Calu3 (cell line): Measurements from ENCODE around the gene NCF4. TPM values are rescaled to one million over a fixed set of nuclear protein-coding genes. Genes with fewer than 3 reads are reported as not detected.

Source experiments
- BruUV-seq: library from RNA; stranded (reverse); fragments of 400-500 nt; replicated peaks from 2 replicates; lab custom pipeline; 2021; lab: Mats Ljungman, UMichigan
- CTCF ChIA-PET: fragments of 300-600 bp; sonication (Branson Sonifier 250); formaldehyde crosslinking; loops from one replicate; lab custom pipeline; 2022; ENCODE audit warnings: antibody characterized with exemption; lab: Charles Lee
- DNase-seq: peaks from one replicate; pipeline ENCODE4 v3.0.0; 2022
- H3K27ac Mint-ChIP-seq: one replicate; pipeline ENCODE4 v1.8.0; 2022; ENCODE audit warnings: mixed read lengths; ENCODE audit not compliant: unreplicated experiment
- H3K27me3 Mint-ChIP-seq: one replicate; pipeline ENCODE4 v1.8.0; 2022; ENCODE audit warnings: mixed read lengths; ENCODE audit not compliant: unreplicated experiment
- H3K36me3 Mint-ChIP-seq: one replicate; pipeline ENCODE4 v1.8.0; 2022; ENCODE audit warnings: mild to moderate bottlenecking, moderate library complexity, mixed read lengths; ENCODE audit not compliant: insufficient read depth, unreplicated experiment
- H3K4me1 Mint-ChIP-seq: one replicate; pipeline ENCODE4 v1.8.0; 2022; ENCODE audit warnings: mild to moderate bottlenecking, low read depth, mixed read lengths; ENCODE audit not compliant: unreplicated experiment
- H3K4me3 Mint-ChIP-seq: one replicate; pipeline ENCODE4 v1.8.0; 2022; ENCODE audit warnings: mild to moderate bottlenecking, low read depth, moderate library complexity, mixed read lengths; ENCODE audit not compliant: unreplicated experiment
- H3K9me3 Mint-ChIP-seq: one replicate; pipeline ENCODE4 v1.8.0; 2022; ENCODE audit warnings: low read depth, mixed read lengths; ENCODE audit not compliant: unreplicated experiment
- CTCF ChIP-seq: fragments of 200-600 bp; IDR thresholded peaks from one replicate; pipeline ENCODE4 v1.8.0; 2022; ENCODE audit warnings: antibody characterized with exemption; ENCODE audit not compliant: unreplicated experiment
- intact Hi-C: fragments of 100-400 bp; cut with micrococcal nuclease; formaldehyde crosslinking; loops from one replicate; pipeline ENCODE4 v1.10.0; 2022; ENCODE audit not compliant: unreplicated experiment
- total RNA-seq: library from RNA; stranded (reverse); gene quantifications from 2 replicates; pipeline ENCODE4 v1.2.3, GENCODE V29; 2022

NCF4 gene
- total RNA-seq, 1 experiment from 2014 or later, result not detected

- DNase-seq, result no peak
- Mint-ChIP-seq H3K27ac (peak overlapping the region; percentile 42), H3K4me1 (peaks cover 28% of the 10 kb centered on the region), H3K9me3 (no peaks in the 10 kb centered on the region), H3K36me3 (peaks cover 4% of the 10 kb centered on the region), H3K27me3 (peaks cover 35% of the 10 kb centered on the region), H3K4me3 (no peak overlapping the region)
- intact Hi-C loops, result loop anchor here (5.0 kb wide), 1 partner anchor 103 kb away; no protein-coding TSS in a partner anchor
- no peak for TF ChIP-seq CTCF
- BruUV-seq, result no TSS peak
- CTCF ChIA-PET, result interaction anchor here (0.6 to 1.8 kb wide), 6 partner anchors 9 to 169 kb away, joined by 3 to 16 read pairs (median 4); no protein-coding TSS in a partner anchor
Measured at GRCh38 chr22:36874309-36874696, 13.5 kb downstream of the NCF4 start.

GRCh38 chr22:36874736-36875135 is 13.9 kb downstream of the NCF4 start:
- no peak overlapping the region for H3K4me3 Mint-ChIP-seq
- intact Hi-C loops, result loop anchor here (5.0 kb wide), 1 partner anchor 103 kb away; no protein-coding TSS in a partner anchor
- BruUV-seq, result no TSS peak
- H3K4me1 Mint-ChIP-seq, result peaks cover 28% of the 10 kb centered on the region
- H3K36me3 Mint-ChIP-seq, result peaks cover 4% of the 10 kb centered on the region
- H3K27me3 Mint-ChIP-seq, result peaks cover 39% of the 10 kb centered on the region
- DNase-seq, result no peak
- CTCF ChIA-PET, result interaction anchor here (0.6 to 1.8 kb wide), 3 partner anchors 103 to 145 kb away, joined by 3 to 16 read pairs (median 5); no protein-coding TSS in a partner anchor
- no peak overlapping the region for H3K27ac Mint-ChIP-seq
- TF ChIP-seq CTCF, result no peak
- H3K9me3 Mint-ChIP-seq, result no peaks in the 10 kb centered on the region

- DNase-seq, result no peak
- CTCF ChIA-PET, result no interaction called here
- BruUV-seq, result no TSS peak
- peaks cover 20% of the 10 kb centered on the region for H3K4me1 Mint-ChIP-seq
- H3K27ac Mint-ChIP-seq, result no peak overlapping the region
- intact Hi-C loops, result no loop called here
- TF ChIP-seq CTCF, result no peak
- peaks cover 2% of the 10 kb centered on the region for H3K9me3 Mint-ChIP-seq
- H3K27me3 Mint-ChIP-seq, result peaks cover 49% of the 10 kb centered on the region
- no peak overlapping the region for H3K4me3 Mint-ChIP-seq
- no peaks in the 10 kb centered on the region for H3K36me3 Mint-ChIP-seq
Measured at GRCh38 chr22:36875741-36876140, 14.9 kb downstream of the NCF4 start.

GRCh38 chr22:36879775-36880174 is 19.0 kb downstream of the NCF4 start:
- DNase-seq, result no peak
- TF ChIP-seq CTCF, result no peak
- Mint-ChIP-seq H3K36me3 (no peaks in the 10 kb centered on the region), H3K27ac (no peak overlapping the region), H3K4me3 (no peak overlapping the region), H3K9me3 (peaks cover 6% of the 10 kb centered on the region), H3K27me3 (peaks cover 76% of the 10 kb centered on the region), H3K4me1 (no peaks in the 10 kb centered on the region)
- BruUV-seq, result no TSS peak
- CTCF ChIA-PET, result no interaction called here
- intact Hi-C loops, result no loop called here
